Chondrocyte (in vitro differentiated cells): ENCODE measurements around the gene AHRR. TPM values are rescaled to one million over a fixed set of nuclear protein-coding genes. Genes with fewer than 3 reads are reported as not detected.
A peak's percentile ranks its signal among the peaks of the same experiment; 100 is the strongest.
"Not testable (repeated sequence)": the region's sequence is repeated elsewhere in the genome, so short reads cannot be mapped to it uniquely, and the experiment has no call there.

ENCODE experiments used
- DNase-seq: peaks from one replicate; pipeline ENCODE4 v3.0.0; 2021; ENCODE audit warnings: mixed read lengths, low spot score
- H3K27ac Mint-ChIP-seq: one replicate; pipeline ENCODE4 v1.8.0; 2021; ENCODE audit warnings: mild to moderate bottlenecking, moderate library complexity, mixed read lengths; ENCODE audit not compliant: unreplicated experiment
- H3K27me3 Mint-ChIP-seq: 2 replicates; pipeline ENCODE4 v1.8.0; 2021; ENCODE audit warnings: low read depth, mixed read lengths
- H3K36me3 Mint-ChIP-seq: 2 replicates; pipeline ENCODE4 v1.8.0; 2021; ENCODE audit warnings: low read depth, mixed read lengths
- H3K4me1 Mint-ChIP-seq: 2 replicates; pipeline ENCODE4 v1.8.0; 2021; ENCODE audit warnings: low read depth, mild to moderate bottlenecking, mixed read lengths
- H3K4me3 Mint-ChIP-seq: one replicate; pipeline ENCODE4 v1.8.0; 2021; ENCODE audit warnings: mild to moderate bottlenecking, moderate library complexity, mixed read lengths; ENCODE audit not compliant: unreplicated experiment
- H3K9me3 Mint-ChIP-seq: 2 replicates; pipeline ENCODE4 v1.8.0; 2021; ENCODE audit warnings: low read depth, mixed read lengths
- total RNA-seq: library from RNA; stranded (reverse); gene quantifications from 3 replicates; pipeline ENCODE4 v1.2.1, GENCODE V29; 2021
- TF ChIP-seq, protein P1 (sequence below): fragments of 200-600 bp; sonication (generic); IDR thresholded peaks from 2 replicates; pipeline ENCODE4 v1.5.0; 2021; ENCODE audit warnings: antibody characterized with exemption, mild to moderate bottlenecking, moderate library complexity

The AHRR gene
- total RNA-seq, 1 donor from 2014 or later = 17.3 TPM

DNA sequence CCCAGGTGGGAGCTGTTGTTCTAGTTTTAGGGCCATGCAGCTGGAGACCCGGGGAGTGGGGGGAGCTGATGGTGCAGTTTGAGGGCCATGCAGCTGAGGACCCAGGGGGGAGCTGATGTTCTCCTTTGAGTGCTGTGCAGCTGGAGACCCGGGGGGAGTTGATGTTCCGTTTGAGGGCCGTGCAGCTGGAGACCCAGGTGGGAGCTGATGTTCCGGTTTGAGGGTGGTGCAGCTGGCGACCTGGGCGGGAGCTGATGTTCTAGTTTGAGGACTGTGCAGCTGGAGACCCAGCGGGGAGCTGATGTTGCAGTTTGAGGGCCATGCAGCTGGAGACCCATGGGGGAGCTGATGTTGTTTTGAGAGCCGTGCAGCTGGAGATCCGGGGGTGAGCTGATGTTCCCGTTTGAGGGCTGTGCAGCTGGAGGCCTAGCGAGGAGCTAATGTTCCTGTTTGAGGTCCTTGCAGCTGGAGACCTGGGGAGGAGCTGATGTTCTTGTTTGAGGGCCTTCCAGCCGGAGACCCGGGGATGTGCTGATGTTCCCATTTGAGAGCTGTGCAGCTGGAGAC lies 35.4 kb upstream of the AHRR start:
- H3K27ac Mint-ChIP-seq = no peak overlapping the region
- H3K9me3 Mint-ChIP-seq = peaks cover 3% of the 10 kb centered on the region
- H3K36me3 Mint-ChIP-seq = peaks cover 35% of the 10 kb centered on the region

DNA sequence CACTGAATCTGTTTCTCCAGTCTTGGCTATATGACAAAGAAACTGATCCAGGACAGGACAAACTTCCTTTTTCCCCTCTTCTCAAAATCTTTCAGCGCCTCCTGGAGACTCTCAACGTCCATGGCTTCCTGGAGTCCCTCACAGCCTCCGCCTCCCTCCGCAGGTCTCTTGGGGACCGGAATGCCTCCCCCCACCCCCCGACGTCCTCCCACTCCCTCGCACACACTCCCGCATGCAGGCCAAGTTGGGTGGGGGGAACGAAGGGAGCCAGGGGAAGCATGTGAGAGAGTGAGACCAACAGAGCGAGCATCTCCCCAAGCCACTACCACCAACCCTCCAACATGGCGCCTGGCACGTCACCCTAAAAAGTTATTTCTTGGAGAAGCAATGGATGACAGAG lies 31.3 kb upstream of the AHRR start:
- not testable (repeated sequence) for H3K27ac Mint-ChIP-seq, H3K27me3 Mint-ChIP-seq, H3K4me3 Mint-ChIP-seq, H3K9me3 Mint-ChIP-seq, H3K4me1 Mint-ChIP-seq, DNase-seq
- peaks cover 19% of the 10 kb centered on the region for H3K36me3 Mint-ChIP-seq

More for the DNA sequence above, 35.4 kb upstream of the AHRR start:
- no peaks in the 10 kb centered on the region for H3K27me3 Mint-ChIP-seq
- DNase-seq = no peak
- TF ChIP-seq, protein P1, sequence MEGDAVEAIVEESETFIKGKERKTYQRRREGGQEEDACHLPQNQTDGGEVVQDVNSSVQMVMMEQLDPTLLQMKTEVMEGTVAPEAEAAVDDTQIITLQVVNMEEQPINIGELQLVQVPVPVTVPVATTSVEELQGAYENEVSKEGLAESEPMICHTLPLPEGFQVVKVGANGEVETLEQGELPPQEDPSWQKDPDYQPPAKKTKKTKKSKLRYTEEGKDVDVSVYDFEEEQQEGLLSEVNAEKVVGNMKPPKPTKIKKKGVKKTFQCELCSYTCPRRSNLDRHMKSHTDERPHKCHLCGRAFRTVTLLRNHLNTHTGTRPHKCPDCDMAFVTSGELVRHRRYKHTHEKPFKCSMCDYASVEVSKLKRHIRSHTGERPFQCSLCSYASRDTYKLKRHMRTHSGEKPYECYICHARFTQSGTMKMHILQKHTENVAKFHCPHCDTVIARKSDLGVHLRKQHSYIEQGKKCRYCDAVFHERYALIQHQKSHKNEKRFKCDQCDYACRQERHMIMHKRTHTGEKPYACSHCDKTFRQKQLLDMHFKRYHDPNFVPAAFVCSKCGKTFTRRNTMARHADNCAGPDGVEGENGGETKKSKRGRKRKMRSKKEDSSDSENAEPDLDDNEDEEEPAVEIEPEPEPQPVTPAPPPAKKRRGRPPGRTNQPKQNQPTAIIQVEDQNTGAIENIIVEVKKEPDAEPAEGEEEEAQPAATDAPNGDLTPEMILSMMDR = no peak
- peaks cover 7% of the 10 kb centered on the region for H3K4me1 Mint-ChIP-seq
- no peak overlapping the region for H3K4me3 Mint-ChIP-seq

DNA sequence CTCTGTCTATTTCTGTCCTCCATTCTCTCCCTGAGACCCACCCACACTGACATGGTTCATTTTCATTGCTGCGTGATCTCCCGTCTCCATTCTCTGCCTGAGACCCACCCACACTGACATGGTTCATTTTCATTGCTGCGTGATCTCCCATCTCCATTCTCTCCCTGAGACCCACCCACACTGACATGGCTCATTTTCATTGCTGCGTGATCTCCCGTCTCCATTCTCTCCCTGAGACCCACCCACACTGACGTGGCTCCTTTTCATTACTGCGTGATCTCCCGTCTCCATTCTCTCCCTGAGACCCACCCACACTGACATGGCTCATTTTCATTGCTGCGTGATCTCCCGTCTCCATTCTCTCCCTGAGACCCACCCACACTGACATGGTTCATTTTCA lies 30.2 kb upstream of the AHRR start:
- not testable (repeated sequence) for H3K4me1 Mint-ChIP-seq, H3K4me3 Mint-ChIP-seq, H3K27ac Mint-ChIP-seq, DNase-seq, H3K27me3 Mint-ChIP-seq, H3K9me3 Mint-ChIP-seq
- peaks cover 17% of the 10 kb centered on the region for H3K36me3 Mint-ChIP-seq

DNA sequence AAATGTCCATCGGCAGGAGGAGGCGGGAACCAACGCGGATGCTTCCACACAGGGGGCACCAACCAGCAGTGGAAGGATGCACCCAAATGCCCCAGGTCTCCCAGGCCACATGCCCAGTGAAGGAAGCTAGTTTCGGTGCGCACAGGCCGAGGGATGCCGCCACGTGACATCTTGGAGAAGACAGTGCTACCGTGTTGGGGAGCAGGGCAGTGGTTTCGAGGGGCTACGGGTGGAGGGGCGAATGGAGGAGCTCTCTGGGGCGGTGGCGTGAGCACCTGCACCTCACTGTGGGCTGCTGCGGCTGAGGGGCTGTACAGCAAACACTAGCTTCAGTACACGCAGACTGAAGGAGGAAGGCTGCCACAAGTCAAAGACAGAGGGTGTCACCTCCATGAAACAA lies 26.7 kb upstream of the AHRR start:
- H3K27ac Mint-ChIP-seq, DNase-seq, H3K4me1 Mint-ChIP-seq, H3K4me3 Mint-ChIP-seq, H3K27me3 Mint-ChIP-seq, H3K9me3 Mint-ChIP-seq: not testable (repeated sequence)
- H3K36me3 Mint-ChIP-seq = peaks cover 10% of the 10 kb centered on the region

DNA sequence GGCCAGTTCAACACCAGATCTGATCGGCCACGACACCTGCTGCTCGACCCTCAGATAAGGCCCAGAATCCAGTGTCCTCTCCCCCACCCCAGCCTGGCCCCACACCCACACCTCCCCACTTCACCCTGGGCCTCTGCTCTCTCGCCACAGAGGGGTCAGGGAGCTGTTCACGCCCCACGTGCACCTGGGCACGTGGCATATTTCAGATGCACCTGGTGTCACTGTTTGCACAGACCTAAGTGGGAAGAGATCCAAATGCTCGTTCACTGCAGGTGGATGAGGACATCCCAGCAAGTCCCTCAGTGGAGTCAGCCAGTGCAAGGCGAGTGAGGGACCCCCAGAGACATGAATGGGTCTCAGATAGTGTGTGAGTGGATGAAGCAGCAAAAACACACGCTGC lies 25.3 kb upstream of the AHRR start:
- H3K4me3 Mint-ChIP-seq, DNase-seq, H3K27me3 Mint-ChIP-seq, H3K4me1 Mint-ChIP-seq, H3K9me3 Mint-ChIP-seq, H3K36me3 Mint-ChIP-seq, H3K27ac Mint-ChIP-seq: not testable (repeated sequence)

DNA sequence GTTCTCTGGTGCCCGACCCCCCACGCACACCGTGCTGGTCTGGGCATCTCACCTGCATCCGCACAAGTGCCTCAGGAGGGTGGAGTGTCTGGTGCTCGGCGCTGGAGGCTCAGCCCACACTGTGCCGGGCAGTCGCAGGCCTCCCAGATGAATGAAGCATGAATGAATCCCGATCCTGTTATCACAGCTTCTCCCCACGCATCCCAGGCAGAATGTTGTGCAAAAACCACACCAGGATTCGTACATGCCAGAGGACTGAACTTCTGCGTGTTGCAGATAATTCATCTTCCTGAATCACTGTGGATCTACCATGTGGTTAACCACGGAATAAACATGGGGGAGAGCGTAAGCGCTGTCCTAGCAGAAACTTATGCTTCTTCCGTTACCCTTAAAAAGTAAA lies 24.6 kb upstream of the AHRR start:
- not testable (repeated sequence) for H3K4me3 Mint-ChIP-seq, DNase-seq, H3K36me3 Mint-ChIP-seq, H3K4me1 Mint-ChIP-seq, H3K9me3 Mint-ChIP-seq, H3K27me3 Mint-ChIP-seq
- peak overlapping the region; percentile 12 for H3K27ac Mint-ChIP-seq

DNA sequence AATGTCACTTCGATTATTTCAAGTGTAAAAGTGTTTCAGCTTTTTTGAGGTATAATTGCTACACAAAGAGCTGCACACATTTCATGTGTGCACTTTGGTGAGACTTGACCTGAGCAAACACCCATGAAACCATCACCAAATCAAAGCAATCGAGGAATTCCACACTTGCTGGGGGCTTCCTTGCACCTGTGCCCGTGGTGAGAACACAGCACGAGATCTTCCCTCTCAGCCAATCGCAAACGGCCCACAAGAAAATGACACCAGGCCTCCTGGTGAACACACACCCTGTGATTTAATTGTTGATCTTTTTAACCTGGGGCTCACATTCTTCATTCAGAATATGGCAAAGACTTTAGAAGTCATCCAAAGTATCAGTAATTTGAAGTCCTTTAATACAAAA lies 24.1 kb upstream of the AHRR start:
- not testable (repeated sequence) for H3K4me3 Mint-ChIP-seq, H3K27me3 Mint-ChIP-seq, H3K36me3 Mint-ChIP-seq, H3K4me1 Mint-ChIP-seq, H3K9me3 Mint-ChIP-seq, H3K27ac Mint-ChIP-seq, DNase-seq

DNA sequence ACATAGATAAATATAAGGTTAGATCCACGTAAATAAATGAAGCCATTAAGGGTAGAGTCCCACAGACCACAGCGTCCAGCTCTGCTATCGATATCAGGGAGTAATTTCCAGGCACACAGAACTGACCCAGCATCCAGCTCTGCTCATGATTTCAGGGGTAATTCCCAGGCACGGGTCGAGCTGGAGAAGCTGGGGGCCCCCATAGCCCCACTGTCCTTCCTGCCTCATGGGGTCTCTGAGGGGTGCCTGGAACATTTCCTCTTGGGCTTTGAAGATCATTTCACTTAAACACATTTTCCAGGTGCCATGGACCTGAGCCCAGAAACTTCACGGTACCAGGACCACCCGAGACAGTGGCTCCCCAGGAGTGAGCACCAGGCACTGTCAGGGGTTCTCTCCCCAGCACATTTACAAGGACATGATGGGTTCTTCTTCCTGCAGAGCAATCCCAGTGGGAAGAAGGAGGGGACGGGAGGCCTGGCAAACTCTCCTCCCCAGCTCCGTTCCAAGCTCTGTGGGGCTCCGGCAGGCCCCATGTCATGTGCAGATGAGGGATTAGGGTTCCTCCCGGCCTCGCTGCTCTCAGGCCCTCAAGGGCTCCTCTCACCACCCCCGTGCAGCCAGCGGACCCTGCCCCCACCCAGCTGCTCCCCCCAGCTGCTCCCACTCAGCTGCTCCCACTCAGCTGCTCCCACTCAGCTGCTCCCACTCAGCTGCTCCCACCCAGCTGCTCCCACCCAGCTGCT lies 23.4 kb upstream of the AHRR start:
- DNase-seq, H3K27me3 Mint-ChIP-seq, H3K27ac Mint-ChIP-seq, H3K4me1 Mint-ChIP-seq, H3K4me3 Mint-ChIP-seq, H3K9me3 Mint-ChIP-seq, H3K36me3 Mint-ChIP-seq: not testable (repeated sequence)

DNA sequence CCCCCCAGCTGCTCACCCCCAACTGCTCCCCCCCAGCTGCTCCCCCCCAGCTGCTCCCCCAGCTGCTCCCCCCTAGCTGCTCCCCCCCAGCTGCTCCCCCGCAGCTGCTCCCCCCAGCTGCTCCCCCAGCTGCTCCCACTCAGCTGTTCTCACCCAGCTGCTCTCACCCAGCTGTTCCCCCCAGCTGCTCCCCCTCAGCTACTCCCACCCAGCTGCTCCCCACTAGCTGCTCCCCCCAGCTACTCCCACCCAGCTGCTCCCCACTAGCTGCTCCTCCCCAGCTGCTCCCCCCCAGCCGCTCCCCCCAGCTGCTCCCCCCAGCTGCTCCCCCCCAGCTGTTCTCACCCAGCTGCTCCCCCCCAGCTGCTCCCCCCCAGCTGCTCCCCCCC lies 22.8 kb upstream of the AHRR start:
- TF ChIP-seq, protein P1 = no peak
- no peak overlapping the region for H3K4me3 Mint-ChIP-seq
- H3K9me3 Mint-ChIP-seq = no peaks in the 10 kb centered on the region
- H3K27ac Mint-ChIP-seq = no peak overlapping the region
- DNase-seq = no peak
- H3K4me1 Mint-ChIP-seq = peaks cover 14% of the 10 kb centered on the region
- no peaks in the 10 kb centered on the region for H3K36me3 Mint-ChIP-seq
- H3K27me3 Mint-ChIP-seq = no peaks in the 10 kb centered on the region

DNA sequence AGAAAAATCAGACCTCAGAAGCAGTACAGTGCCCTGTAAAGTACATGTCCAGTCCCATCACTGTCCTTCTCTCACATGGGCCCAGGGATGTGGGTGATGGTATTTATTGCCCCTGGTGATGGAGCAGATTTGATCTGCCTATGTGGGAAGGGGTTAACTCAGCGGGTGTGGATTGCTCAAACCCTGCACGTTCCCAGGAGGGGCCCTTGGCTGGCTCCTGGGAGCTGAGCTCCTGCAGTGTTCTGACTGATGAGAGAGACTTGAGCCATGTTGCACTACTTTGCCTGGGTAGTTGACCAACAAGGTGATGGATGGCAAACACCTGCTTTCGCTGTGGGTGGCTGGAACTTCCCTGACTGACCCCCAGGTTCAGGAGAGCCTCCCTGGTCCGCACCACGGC lies 21.6 kb upstream of the AHRR start:
- H3K4me3 Mint-ChIP-seq, H3K27me3 Mint-ChIP-seq, H3K36me3 Mint-ChIP-seq, H3K9me3 Mint-ChIP-seq, H3K27ac Mint-ChIP-seq: not testable (repeated sequence)
- H3K4me1 Mint-ChIP-seq = peaks cover 14% of the 10 kb centered on the region
- DNase-seq = peak; percentile 4

DNA sequence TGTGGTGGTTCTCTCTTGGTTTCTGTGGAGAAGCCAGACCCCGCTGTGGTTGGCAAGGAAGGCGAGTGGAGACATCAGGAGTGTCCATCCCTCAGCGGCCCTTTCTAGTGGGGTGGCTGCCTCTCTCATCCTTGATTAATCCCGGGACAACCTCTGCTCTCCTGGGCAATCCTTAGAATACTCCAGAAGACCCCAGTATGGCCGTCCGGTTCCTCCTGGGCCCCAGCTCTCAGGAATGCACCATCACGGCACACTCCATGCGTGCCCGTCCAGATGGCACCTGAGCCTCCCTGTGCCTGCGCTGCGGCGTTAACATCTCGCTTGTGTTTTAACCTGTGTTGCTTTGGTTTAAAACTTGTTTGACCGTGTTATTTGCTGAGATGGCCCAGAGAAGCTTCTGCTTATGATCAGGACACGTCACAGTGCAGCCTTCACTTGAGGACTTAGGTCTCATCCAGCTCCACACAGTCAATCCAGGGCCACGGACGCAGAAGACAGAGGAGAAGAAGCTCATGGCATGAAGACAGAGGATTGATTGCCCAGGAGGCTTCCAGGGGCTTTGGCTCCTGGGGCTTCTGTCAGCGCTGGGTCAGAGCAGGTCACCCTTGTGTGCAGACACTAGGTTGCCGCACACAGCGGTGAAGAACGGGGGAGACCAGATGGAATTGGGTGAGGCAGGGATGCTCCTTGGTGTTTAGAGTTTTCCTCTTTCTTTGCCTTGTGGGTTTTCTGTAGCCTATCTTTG lies 20.7 kb upstream of the AHRR start:
- not testable (repeated sequence) for H3K9me3 Mint-ChIP-seq, H3K4me3 Mint-ChIP-seq, H3K36me3 Mint-ChIP-seq, H3K27ac Mint-ChIP-seq, H3K27me3 Mint-ChIP-seq
- DNase-seq = peak; percentile 56
- H3K4me1 Mint-ChIP-seq = peaks cover 14% of the 10 kb centered on the region
